GM13977 (cell line): ENCODE data around the gene EVI5.
"Not testable (repeated sequence)": the region's sequence is repeated elsewhere in the genome, so short reads cannot be mapped to it uniquely, and the experiment has no call there.

Experiments
- DNase-seq: peaks from one replicate; pipeline ENCODE4 v3.0.0; 2012; ENCODE audit warnings: low spot score
- in situ Hi-C: fragments of 300-500 bp; cut with MboI; formaldehyde crosslinking; loops from one replicate; pipeline ENCODE4 v1.12.0; 2022; ENCODE audit warnings: low sequenced_read_pairs, low pct_unique_long_range_greater_than_20kb, mixed read lengths, inconsistent platforms; ENCODE audit not compliant: unreplicated experiment
- TF ChIP-seq, protein P1 (sequence below): IDR thresholded peaks from 2 replicates; pipeline ENCODE4 v1.5.1; 2012; ENCODE audit warnings: mild to moderate bottlenecking, control low read depth; ENCODE audit not compliant: insufficient read depth; ENCODE audit errors: extremely low read depth, missing control alignments

The EVI5 gene

DNA sequence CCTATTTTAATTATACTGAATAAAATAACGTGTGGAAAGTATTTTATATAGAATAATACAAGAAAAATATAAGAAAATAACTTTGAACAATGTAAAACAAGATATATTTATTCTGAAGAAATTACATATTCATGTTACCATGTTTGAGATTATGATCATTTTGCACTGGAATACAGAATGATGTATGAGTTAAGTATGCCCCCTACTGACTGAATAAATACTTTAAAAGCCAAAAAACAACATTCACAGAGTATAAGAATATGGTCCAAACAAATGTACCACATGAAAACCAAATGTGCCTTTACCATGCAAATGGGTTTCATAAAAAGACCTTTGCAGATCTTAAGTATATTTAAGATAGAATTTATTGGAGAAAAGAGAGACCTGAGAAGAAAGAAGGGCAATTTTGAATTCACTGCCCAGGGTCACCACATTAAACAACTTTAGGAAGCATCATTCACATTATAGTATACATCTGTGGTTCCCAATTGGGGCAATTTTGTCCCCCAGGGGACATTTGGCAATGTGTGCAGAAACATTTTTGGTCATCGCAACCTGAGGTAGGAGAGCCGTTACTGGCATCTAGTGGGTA lies 161.6 kb downstream of the EVI5 start:
- in situ Hi-C loops = loop anchor here (10.0 to 25.0 kb wide), 2 partner anchors 318 to 1111 kb away; partner anchors contain the start of gene CDC7

DNA sequence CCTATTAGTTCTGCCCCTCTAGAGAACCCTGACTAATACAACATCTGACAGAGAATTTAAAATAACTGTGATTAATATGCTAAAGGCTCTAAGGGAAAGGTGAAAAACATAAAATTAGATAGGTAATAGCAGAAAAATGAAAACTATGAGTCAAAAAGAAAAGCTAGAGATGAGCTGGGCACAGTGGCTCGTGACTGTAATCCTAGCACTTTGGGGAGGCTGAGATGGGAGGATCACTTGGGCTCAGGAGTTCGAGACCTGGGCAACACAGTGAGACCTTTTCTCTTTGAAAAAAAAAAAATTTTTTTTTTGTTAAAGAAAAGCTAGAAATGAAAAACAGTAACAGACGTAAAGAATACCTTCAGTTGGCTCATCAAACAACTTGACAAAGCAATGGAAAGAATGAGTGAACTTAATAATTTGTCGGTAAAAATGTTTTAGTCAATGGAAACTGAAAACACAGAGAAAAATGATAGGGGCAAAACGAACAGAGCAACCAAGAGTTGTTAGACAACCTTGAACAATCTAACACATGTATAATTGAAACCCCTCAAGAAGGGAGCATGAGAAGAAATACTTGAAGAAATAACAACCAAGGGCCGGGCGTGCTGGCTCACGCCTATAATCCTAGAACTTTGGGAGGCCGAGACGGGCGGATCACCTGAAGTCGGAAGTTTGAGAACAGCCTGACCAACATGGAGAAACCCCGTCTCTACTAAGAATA lies 165.3 kb downstream of the EVI5 start:
- no peak for DNase-seq
- TF ChIP-seq, protein P1, sequence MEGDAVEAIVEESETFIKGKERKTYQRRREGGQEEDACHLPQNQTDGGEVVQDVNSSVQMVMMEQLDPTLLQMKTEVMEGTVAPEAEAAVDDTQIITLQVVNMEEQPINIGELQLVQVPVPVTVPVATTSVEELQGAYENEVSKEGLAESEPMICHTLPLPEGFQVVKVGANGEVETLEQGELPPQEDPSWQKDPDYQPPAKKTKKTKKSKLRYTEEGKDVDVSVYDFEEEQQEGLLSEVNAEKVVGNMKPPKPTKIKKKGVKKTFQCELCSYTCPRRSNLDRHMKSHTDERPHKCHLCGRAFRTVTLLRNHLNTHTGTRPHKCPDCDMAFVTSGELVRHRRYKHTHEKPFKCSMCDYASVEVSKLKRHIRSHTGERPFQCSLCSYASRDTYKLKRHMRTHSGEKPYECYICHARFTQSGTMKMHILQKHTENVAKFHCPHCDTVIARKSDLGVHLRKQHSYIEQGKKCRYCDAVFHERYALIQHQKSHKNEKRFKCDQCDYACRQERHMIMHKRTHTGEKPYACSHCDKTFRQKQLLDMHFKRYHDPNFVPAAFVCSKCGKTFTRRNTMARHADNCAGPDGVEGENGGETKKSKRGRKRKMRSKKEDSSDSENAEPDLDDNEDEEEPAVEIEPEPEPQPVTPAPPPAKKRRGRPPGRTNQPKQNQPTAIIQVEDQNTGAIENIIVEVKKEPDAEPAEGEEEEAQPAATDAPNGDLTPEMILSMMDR = no peak
- in situ Hi-C loops = loop anchor here (10.0 to 25.0 kb wide), 2 partner anchors 315 to 1107 kb away; partner anchors contain the start of gene CDC7

More for the DNA sequence above, 161.6 kb downstream of the EVI5 start:
- DNase-seq = peak; percentile 22
- TF ChIP-seq, protein P1 = peak; percentile 57

DNA sequence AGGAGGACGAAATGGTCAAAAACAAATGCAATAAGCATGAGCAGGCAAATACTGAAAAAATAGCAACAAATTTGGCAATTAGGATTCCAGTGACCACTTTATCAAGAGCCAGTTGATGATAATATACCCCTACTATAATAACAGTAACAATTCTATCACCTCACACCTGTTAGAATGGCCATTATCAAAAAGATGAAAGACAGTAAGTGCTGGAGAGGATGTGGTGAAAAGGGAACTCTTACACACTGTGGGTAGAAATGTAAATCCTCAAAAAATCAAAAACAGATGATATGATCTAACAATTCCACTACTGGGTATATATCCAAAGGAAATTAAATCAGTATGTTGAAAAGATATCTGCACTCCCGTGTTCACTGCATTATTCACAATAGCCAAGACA lies 183.9 kb downstream of the EVI5 start:
- DNase-seq = no peak
- TF ChIP-seq, protein P1 = no peak
- in situ Hi-C loops = loop anchor here (5.0 to 25.0 kb wide), 2 partner anchors 294 to 1089 kb away; partner anchors contain the start of gene CDC7

DNA sequence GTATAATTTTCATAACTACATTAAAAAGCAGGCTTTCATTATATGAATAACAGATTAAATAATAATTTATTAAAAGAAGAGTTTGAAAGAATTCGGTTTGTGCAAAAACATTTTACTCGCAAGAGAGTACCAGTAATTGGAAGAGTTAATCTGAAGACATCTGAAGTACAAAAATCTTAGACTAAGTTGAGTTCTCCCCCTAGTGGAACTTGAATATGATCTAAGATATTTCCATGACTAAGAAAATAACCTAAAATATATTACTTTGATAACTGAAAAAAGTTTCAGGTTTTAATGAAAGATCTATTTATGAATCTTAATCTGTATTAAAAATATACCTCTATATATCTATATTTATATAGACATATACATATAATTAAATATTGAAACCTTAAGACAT lies 185.7 kb downstream of the EVI5 start:
- peak; percentile 39 for DNase-seq
- TF ChIP-seq, protein P1 = peak; percentile 53
- in situ Hi-C loops = loop anchor here (10.0 kb wide), 1 partner anchor 114 kb away; the partner anchor contains the start of gene GFI1

DNA sequence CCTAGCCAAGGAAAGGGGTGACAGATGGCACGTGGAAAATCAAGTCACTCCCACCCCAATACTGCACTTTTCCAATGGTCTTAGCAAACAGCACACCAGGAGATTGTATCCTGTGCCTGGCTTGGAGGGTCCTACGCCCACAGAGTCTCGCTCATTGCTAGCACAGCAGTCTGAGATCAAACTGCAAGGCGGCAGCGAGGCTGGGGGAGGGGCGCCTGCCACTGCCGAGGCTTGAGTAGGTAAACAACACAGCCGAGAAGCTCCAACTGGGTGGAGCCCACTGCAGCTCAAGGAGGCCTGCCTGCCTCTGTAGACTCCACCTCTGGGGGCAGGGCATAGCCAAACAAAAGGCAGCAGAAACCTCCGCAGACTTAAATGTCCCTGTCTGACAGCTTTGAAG lies 195.5 kb downstream of the EVI5 start:
- DNase-seq, in situ Hi-C loops: not testable (repeated sequence)

DNA sequence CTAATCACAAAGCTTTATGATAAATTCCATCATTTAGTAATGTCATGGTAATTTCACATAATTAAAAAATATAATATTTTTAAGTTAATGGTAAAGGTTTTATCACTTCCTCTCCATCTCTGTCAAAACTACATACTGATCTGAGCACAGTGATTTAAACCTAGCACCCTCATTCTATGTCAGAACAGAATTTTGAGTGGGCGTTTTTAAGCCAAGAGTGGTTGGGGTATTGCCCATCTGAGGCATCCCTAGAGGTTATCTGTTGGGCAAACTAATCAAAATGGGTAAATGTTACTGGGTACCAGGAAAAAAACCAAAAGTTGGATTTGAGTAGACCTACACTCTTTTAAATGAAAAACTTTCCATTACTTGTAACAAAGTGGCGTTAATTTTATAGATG lies 197.5 kb downstream of the EVI5 start:
- peak; percentile 31 for DNase-seq
- TF ChIP-seq, protein P1 = no peak
- in situ Hi-C loops = no loop called here

DNA sequence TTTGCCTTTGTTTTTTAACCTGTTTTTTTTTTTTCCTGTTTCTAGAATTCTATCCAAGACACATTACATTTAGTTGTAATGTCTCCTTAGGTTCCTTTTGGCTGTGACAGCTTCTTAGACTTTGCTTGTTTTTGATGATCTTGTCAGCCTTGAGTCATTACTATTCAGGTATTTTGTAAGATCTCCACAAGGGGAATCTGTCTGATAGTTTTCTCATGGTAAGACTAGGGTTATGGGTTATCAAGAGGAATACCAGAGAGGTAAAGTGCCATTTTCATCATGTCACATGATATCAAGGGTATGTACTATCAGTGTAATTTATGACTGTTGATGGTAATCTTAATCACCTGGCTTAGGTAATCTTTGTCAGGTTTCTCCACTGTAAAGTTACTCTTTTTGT lies 199.1 kb downstream of the EVI5 start:
- no peak for DNase-seq
- in situ Hi-C loops = no loop called here
- TF ChIP-seq, protein P1 = no peak

DNA sequence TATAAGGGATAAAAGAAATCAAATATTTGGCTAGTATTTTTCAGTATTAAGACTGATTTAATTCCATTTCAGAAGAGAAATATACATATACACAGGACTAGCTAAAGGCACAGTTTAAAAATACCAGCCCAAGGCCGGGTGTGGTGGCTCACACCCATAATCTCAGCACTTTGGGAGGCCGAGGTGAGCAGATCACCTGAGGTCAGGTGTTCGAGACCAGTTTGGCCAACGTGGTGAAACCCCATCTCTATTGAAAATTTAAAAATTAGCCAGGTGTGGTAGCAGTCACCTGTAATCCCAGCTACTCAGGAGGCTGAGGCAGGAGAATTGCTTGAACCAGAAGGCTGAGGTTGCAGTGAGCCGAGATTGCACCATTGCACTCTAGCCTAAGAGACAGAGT lies 200.1 kb downstream of the EVI5 start:
- DNase-seq, in situ Hi-C loops: not testable (repeated sequence)
